Peyer's patch (tissue), 4 donors: ENCODE data around the gene CHKA. TPM values are rescaled to one million over a fixed set of nuclear protein-coding genes. Genes with fewer than 3 reads are reported as not detected.

ENCODE experiments used
- DNase-seq, 3 donors: peaks; one replicate each; pipeline ENCODE4 v3.0.0-alpha.2; 2017 to 2019
- H3K27ac ChIP-seq, 4 donors: fragments of 200-600 bp; sonication (generic); one replicate each; pipeline ENCODE4 v1.5.1; 2016 to 2019
- H3K27me3 ChIP-seq, 2 donors: fragments of 200-600 bp; sonication (generic); one replicate each; pipeline ENCODE4 v1.5.1; 2019
- H3K36me3 ChIP-seq, 3 donors: fragments of 200-600 bp; sonication (generic); one replicate each; pipeline ENCODE4 v1.5.1; 2016 to 2019
- H3K4me1 ChIP-seq, 4 donors: fragments of 200-600 bp; sonication (generic); one replicate each; pipeline ENCODE4 v1.5.1; 2016 to 2019
- H3K4me3 ChIP-seq, 4 donors: fragments of 200-600 bp; sonication (generic); 1 replicate in 3 of 4; 2 replicates in 1 of 4; pipeline ENCODE4 v1.5.1; 2016 to 2019; ENCODE audit warnings: mild to moderate bottlenecking in 1 of 4
- H3K9me3 ChIP-seq, 4 donors: fragments of 200-600 bp; sonication (generic); one replicate each; pipeline ENCODE4 v1.5.1; 2016 to 2019; ENCODE audit warnings: mild to moderate bottlenecking in 1 of 4
- CTCF ChIP-seq, 6 experiments: fragments of 450-650 bp in 4 of 6; fragments of 200-600 bp in 2 of 6; sonication (generic) in 1 of 6; IDR thresholded peaks; one replicate each; pipeline ENCODE4 v1.5.1; 2017 to 2019; ENCODE audit warnings: antibody characterized with exemption in 6 of 6, mild to moderate bottlenecking in 3 of 6, moderate library complexity in 1 of 6
- POLR2A ChIP-seq, 2 donors: fragments of 450-650 bp; IDR thresholded peaks; one replicate each; pipeline ENCODE4 v1.5.1; 2017; ENCODE audit warnings: antibody characterized with exemption in 2 of 2, mild to moderate bottlenecking in 2 of 2, moderate library complexity in 2 of 2
- total RNA-seq, 4 donors: library from RNA; depleted of rRNA; stranded (reverse); fragments of >200 nt; gene quantifications; one replicate each; pipeline ENCODE4 v1.1.0, GENCODE V29; 2016

CHKA gene
- total RNA-seq, 4 donors from 2014 or later = 41.3 to 179 (median 130) TPM

GRCh38 chr11:68128682-68129327 lies 7.6 kb upstream of the CHKA start:
- H3K4me3 ChIP-seq = peak overlapping the region; percentile 9 to 61 (median 43)
- H3K27me3 ChIP-seq = no peaks in the 10 kb centered on the region
- TF ChIP-seq CTCF (IDR thresholded peaks at IDR 0.05) = no peak
- no peak for TF ChIP-seq POLR2A (IDR thresholded peaks at IDR 0.05)
- H3K4me1 ChIP-seq = peaks cover 0 to 24% (median 0%) of the 10 kb centered on the region in 4 donors
- DNase-seq = peak in 2 of 3 donors; percentile 86
- peak overlapping the region; percentile 25 to 86 (median 65) for H3K27ac ChIP-seq
- no peaks in the 10 kb centered on the region for H3K9me3 ChIP-seq
- no peaks in the 10 kb centered on the region for H3K36me3 ChIP-seq

GRCh38 chr11:68127714-68128681 lies 6.8 kb upstream of the CHKA start:
- H3K4me1 ChIP-seq = peaks cover 0 to 28% (median 0%) of the 10 kb centered on the region in 4 donors
- no peaks in the 10 kb centered on the region for H3K27me3 ChIP-seq
- no peaks in the 10 kb centered on the region for H3K9me3 ChIP-seq
- no peaks in the 10 kb centered on the region for H3K36me3 ChIP-seq
- DNase-seq = peak in 1 of 3 donors; percentile 72
- TF ChIP-seq CTCF (IDR thresholded peaks at IDR 0.05) (no peak), POLR2A (IDR thresholded peaks at IDR 0.05) (no peak)
- peak overlapping the region; percentile 9 to 61 (median 43) for H3K4me3 ChIP-seq
- H3K27ac ChIP-seq = peak overlapping the region; percentile 25 to 86 (median 65)

- no peak for DNase-seq
- H3K4me1 ChIP-seq = peaks cover 0 to 38% (median 8%) of the 10 kb centered on the region in 4 donors
- no peak overlapping the region for H3K27ac ChIP-seq
Measured at GRCh38 chr11:68125164-68125563, 4.0 kb upstream of the CHKA start.

GRCh38 chr11:68122936-68123539 lies 1.9 kb upstream of the CHKA start:
- Histone ChIP-seq H3K4me1 (peaks cover 0 to 38% (median 13%) of the 10 kb centered on the region in 4 donors), H3K4me3 (no peak overlapping the region), H3K9me3 (no peaks in the 10 kb centered on the region), H3K27ac (peak overlapping the region in 3 of 4 donors; percentile 42 to 77 (median 65)), H3K27me3 (no peaks in the 10 kb centered on the region), H3K36me3 (no peaks in the 10 kb centered on the region)
- DNase-seq = peak in 1 of 3 donors; percentile 46
- TF ChIP-seq CTCF (IDR thresholded peaks at IDR 0.05) (no peak), POLR2A (IDR thresholded peaks at IDR 0.05) (no peak)

More at GRCh38 chr11:68125164-68125563, 4.0 kb upstream of the CHKA start:
- H3K27me3 ChIP-seq = no peaks in the 10 kb centered on the region
- no peak for TF ChIP-seq POLR2A (IDR thresholded peaks at IDR 0.05)
- no peak for TF ChIP-seq CTCF (IDR thresholded peaks at IDR 0.05)
- no peaks in the 10 kb centered on the region for H3K36me3 ChIP-seq
- no peaks in the 10 kb centered on the region for H3K9me3 ChIP-seq
- H3K4me3 ChIP-seq = no peak overlapping the region

GRCh38 chr11:68120273-68121066 lies 718 bp downstream of the CHKA start:
- peaks cover 0 to 51% (median 13%) of the 10 kb centered on the region in 4 donors for H3K4me1 ChIP-seq

More at GRCh38 chr11:68120273-68121066, 718 bp downstream of the CHKA start:
- Histone ChIP-seq H3K9me3 (no peaks in the 10 kb centered on the region), H3K27ac (peak overlapping the region; percentile 90 to 99 (median 94)), H3K27me3 (no peaks in the 10 kb centered on the region), H3K36me3 (no peaks in the 10 kb centered on the region), H3K4me3 (peak overlapping the region; percentile 51 to 99 (median 78))
- peak in 1 of 6 experiments; percentile 2 for TF ChIP-seq CTCF (IDR thresholded peaks at IDR 0.05)
- no peak for TF ChIP-seq POLR2A (IDR thresholded peaks at IDR 0.05)
- DNase-seq = peak; percentile 63 to 77 (median 76)
